Endothelial cell of umbilical vein (primary cell): ENCODE measurements around the gene LAMTOR4.

ENCODE experiments used
- CTCF ChIP-seq, 2 donors: IDR thresholded peaks; 1 replicate in 1 of 2; 2 replicates in 1 of 2; pipeline ENCODE4 v1.5.1; 2011; ENCODE audit warnings: low read length in 2 of 2, mild to moderate bottlenecking in 2 of 2, moderate library complexity in 2 of 2, control low read depth in 1 of 2, inconsistent platforms in 1 of 2, low read depth in 1 of 2; ENCODE audit not compliant: insufficient read depth in 1 of 2; ENCODE audit errors: extremely low read depth in 1 of 2
- EZH2 ChIP-seq: IDR thresholded peaks from 2 replicates; pipeline ENCODE4 v1.6.1; 2012; ENCODE audit warnings: borderline replicate concordance, low read depth, mild to moderate bottlenecking, moderate library complexity, low read length, inconsistent platforms; ENCODE audit not compliant: severe bottlenecking
- POLR2A ChIP-seq: IDR thresholded peaks from 2 replicates; pipeline ENCODE4 v1.6.1; 2012; ENCODE audit warnings: low read depth, mild to moderate bottlenecking, control low read depth, low read length
- POLR2AphosphoS5 ChIP-seq: IDR thresholded peaks from 2 replicates; pipeline ENCODE4 v1.6.1; 2012; ENCODE audit warnings: low read depth, mild to moderate bottlenecking, control low read depth, low read length, moderate library complexity; ENCODE audit not compliant: insufficient read depth

DNA sequence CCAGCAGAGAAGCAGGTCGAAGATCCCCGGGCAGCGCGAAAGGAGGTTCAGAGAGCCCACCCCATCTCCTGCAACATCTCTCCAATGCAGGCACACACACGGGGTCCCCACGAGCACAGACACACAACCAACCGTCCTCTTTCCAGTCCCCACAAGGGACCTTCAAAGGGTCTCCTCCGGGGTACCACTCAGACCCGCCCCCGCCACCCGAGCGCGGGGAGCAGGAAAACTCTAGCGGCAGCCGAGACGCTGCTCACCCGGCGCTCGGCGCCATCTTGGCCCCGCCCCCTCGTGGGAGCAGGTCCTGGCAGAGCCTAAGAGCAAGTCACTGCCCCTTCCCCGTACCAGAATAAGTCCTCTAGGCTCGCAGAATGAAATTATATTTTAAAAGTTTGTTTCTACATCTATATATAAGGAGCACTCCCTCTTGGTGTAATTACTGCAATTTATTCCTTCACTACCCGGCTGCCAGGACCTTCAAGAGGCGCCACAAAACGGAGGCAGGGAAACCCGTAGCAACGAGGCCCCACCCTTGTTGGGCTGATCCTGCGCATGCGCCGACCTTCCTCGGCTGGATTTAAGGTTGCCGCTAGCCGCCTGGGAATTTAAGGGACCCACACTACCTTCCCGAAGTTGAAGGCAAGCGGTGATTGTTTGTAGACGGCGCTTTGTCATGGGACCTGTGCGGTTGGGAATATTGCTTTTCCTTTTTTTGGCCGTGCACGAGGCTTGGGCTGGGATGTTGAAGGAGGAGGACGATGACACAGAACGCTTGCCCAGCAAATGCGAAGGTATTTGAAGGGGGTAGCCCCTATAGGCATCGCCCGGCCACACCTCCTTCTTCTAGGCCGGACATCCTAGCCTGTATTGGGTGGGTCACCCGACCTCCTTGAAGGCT, 29.4 kb upstream of the LAMTOR4 start, which contains the start of the genes CNPY4 and TAF6:
- TF ChIP-seq POLR2A (peak; percentile 86), CTCF (IDR thresholded peaks at IDR 0.05; ENCODE audit: extremely low read depth in 1 of 2, insufficient read depth in 1 of 2, low read depth in 1 of 2, low read length in 2 of 2) (no peak), POLR2AphosphoS5 (peak; percentile 74), EZH2 (no peak)
